Activated B cell treated with CpG ODN at 0.5 μM for 24 hours (primary cell): ENCODE measurements around the gene ONECUT3. TPM values are rescaled to one million over a fixed set of nuclear protein-coding genes. Genes with fewer than 3 reads are reported as not detected.

ENCODE experiments used
- ATAC-seq: fragments of 200-7000 bp; cut with Tn5 transposase; one replicate; pipeline ENCODE4 v1.10.0; 2021; ENCODE audit warnings: low read depth, mild to moderate bottlenecking, moderate library complexity
- CTCF ChIA-PET: fragments of 350-600 bp; sonication (Branson Sonifier 250); formaldehyde crosslinking; loops from one replicate; lab custom pipeline; 2021; ENCODE audit warnings: antibody characterized with exemption; lab: Charles Lee
- POLR2A ChIA-PET: fragments of 350-600 bp; sonication (Branson Sonifier 250); formaldehyde crosslinking; loops from one replicate; lab custom pipeline; 2021; ENCODE audit warnings: antibody characterized with exemption; lab: Charles Lee
- DNase-seq: peaks from one replicate; pipeline ENCODE4 v3.0.0; 2022
- H3K27ac Mint-ChIP-seq: one replicate; pipeline ENCODE4 v1.8.0; 2020; ENCODE audit warnings: mixed read lengths
- H3K27me3 Mint-ChIP-seq: one replicate; pipeline ENCODE4 v1.8.0; 2021; ENCODE audit warnings: mixed read lengths
- H3K36me3 Mint-ChIP-seq: one replicate; pipeline ENCODE4 v1.8.0; 2021; ENCODE audit warnings: low read depth, mixed read lengths
- H3K4me1 Mint-ChIP-seq: one replicate; pipeline ENCODE4 v1.8.0; 2021; ENCODE audit warnings: mixed read lengths
- H3K4me3 Mint-ChIP-seq: one replicate; pipeline ENCODE4 v1.8.0; 2020; ENCODE audit warnings: mild to moderate bottlenecking, mixed read lengths
- H3K9me3 Mint-ChIP-seq: one replicate; pipeline ENCODE4 v1.8.0; 2020; ENCODE audit warnings: mixed read lengths
- CTCF ChIP-seq: fragments of 200-600 bp; IDR thresholded peaks from one replicate; pipeline ENCODE4 v1.8.0; 2022; ENCODE audit warnings: antibody characterized with exemption, mild to moderate bottlenecking
- intact Hi-C: fragments of 100-400 bp; cut with micrococcal nuclease; formaldehyde crosslinking; loops from one replicate; pipeline ENCODE4 v1.15.1; 2024
- total RNA-seq: library from RNA; stranded (reverse); gene quantifications from 2 replicates; pipeline ENCODE4 v1.2.3, GENCODE V29; 2022

ONECUT3 gene
- total RNA-seq, 1 donor from 2014 or later: not detected

DNA sequence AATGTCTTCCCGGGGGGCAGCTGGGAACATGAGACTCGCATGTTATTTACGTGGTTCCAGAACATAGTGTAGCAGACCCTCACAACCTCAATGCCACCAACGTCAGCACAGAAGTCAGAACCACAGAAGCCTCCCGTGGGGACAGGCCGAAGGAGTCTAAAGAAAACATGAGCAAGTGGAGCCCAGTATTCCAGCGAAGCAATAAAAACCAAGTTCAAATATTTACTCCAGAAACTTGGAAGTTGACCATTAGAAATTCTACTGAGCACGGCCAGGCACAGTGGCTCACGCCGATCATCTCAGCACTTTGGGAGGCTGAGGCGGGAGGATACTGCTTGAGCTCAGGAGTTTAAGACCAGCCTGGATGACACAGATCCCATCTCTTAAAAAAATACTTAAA lies 76.7 kb downstream of the ONECUT3 start:
- H3K9me3 Mint-ChIP-seq: no peaks in the 10 kb centered on the region
- TF ChIP-seq CTCF: no peak
- H3K4me1 Mint-ChIP-seq: peaks cover 5% of the 10 kb centered on the region
- H3K4me3 Mint-ChIP-seq: no peak overlapping the region
- H3K27ac Mint-ChIP-seq: no peak overlapping the region
- ATAC-seq (no peak), DNase-seq (no peak)
- peaks cover 33% of the 10 kb centered on the region for H3K36me3 Mint-ChIP-seq
- no peaks in the 10 kb centered on the region for H3K27me3 Mint-ChIP-seq
- ChIA-PET POLR2A (no interaction called here), CTCF (interaction anchor here (0.8 kb wide), 1 partner anchor 284 kb away, joined by 3 read pairs; no protein-coding TSS in a partner anchor)
- intact Hi-C loops: no loop called here

DNA sequence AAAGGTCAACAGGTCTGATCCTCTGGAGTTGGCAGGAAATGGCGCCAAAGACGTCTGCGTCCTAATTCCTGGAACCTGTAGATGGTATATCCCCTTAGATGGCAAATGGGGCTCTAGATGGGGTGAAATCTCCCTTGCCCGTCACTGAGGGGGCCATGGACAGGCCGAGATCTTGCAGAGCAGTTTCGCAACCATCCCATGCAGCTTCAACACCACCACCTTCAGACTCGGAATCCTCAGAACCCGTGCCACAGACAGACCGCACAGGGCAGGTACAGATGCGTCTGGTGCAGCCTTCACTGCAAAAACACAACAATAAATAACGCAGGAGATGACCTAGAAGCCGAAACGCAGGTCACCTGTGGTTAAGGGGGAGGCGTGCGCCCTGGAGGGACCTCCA lies 77.3 kb downstream of the ONECUT3 start:
- Mint-ChIP-seq H3K27ac (no peak overlapping the region), H3K27me3 (no peaks in the 10 kb centered on the region), H3K4me3 (no peak overlapping the region), H3K9me3 (no peaks in the 10 kb centered on the region), H3K36me3 (peaks cover 33% of the 10 kb centered on the region), H3K4me1 (peaks cover 5% of the 10 kb centered on the region)
- CTCF ChIA-PET: no interaction called here
- intact Hi-C loops: no loop called here
- TF ChIP-seq CTCF: no peak
- no peak for DNase-seq
- no peak for ATAC-seq
- POLR2A ChIA-PET: no interaction called here

Other genes starting within 250 kb of the ONECUT3 start
- gene ADAMTSL5, start 240.5 kb upstream of the ONECUT3 start, total RNA-seq: not detected in 2 replicates
- gene PLK5, start 229.4 kb upstream of the ONECUT3 start, total RNA-seq: not detected in 2 replicates
- 2.1 and 2.5 TPM in 2 replicates for gene MEX3D, start 185.2 kb upstream of the ONECUT3 start, total RNA-seq
- 91.9 and 96.9 TPM in 2 replicates for gene MBD3, start 160.6 kb upstream of the ONECUT3 start, total RNA-seq
- gene UQCR11, start 148.0 kb upstream of the ONECUT3 start, total RNA-seq: 117 and 141 TPM in 2 replicates
- gene TCF3, start 100.9 kb upstream of the ONECUT3 start, total RNA-seq: 139 and 143 TPM in 2 replicates
- gene ATP8B3, start 58.8 kb downstream of the ONECUT3 start, total RNA-seq: 2.3 and 3.9 TPM in 2 replicates
- 56.3 and 69.6 TPM in 2 replicates for gene REXO1, start 95.0 kb downstream of the ONECUT3 start, total RNA-seq
- gene KLF16, start 110.1 kb downstream of the ONECUT3 start, total RNA-seq: 21.5 and 25.2 TPM in 2 replicates
- 57.4 and 64.3 TPM in 2 replicates for gene ABHD17A, start 132.0 kb downstream of the ONECUT3 start, total RNA-seq
- gene ADAT3, start 151.9 kb downstream of the ONECUT3 start, total RNA-seq: 8.5 and 14.1 TPM in 2 replicates
- gene SCAMP4, start 151.9 kb downstream of the ONECUT3 start, total RNA-seq: 47.6 and 59.7 TPM in 2 replicates
- gene CSNK1G2, start 187.7 kb downstream of the ONECUT3 start, total RNA-seq: 83.1 and 89.1 TPM in 2 replicates